Bronchial epithelial cell (primary cell): ENCODE results near the gene CC2D1A. TPM values are rescaled to one million over a fixed set of nuclear protein-coding genes. Genes with fewer than 3 reads are reported as not detected.

Experiments used
- DNase-seq: peaks from one replicate; pipeline ENCODE4 v3.0.0-alpha.2; 2010; ENCODE audit warnings: low read depth
- FAIRE-seq: peaks from 2 replicates; lab custom pipeline; 2011; peaks lifted over from hg19 to GRCh38; lab: Jason Lieb, UNC
- H3K27me3 ChIP-seq: 2 replicates; pipeline ENCODE4 v1.5.1; 2011; ENCODE audit warnings: low read length; ENCODE audit not compliant: control insufficient read depth, insufficient read depth
- H3K36me3 ChIP-seq: 2 replicates; pipeline ENCODE4 v1.5.1; 2011; ENCODE audit warnings: low read length; ENCODE audit not compliant: control insufficient read depth, insufficient read depth
- H3K4me3 ChIP-seq: 2 replicates; pipeline ENCODE4 v1.5.1; 2011; ENCODE audit warnings: mild to moderate bottlenecking, low read depth, low read length, control low read depth
- total RNA-seq: library from RNA; depleted of rRNA; stranded (reverse); fragments of >200 nt; gene quantifications from 2 replicates; pipeline ENCODE4 v1.2.1, GENCODE V29; 2014
- TF ChIP-seq, protein P1 (sequence below): IDR thresholded peaks from 2 replicates; pipeline ENCODE4 v1.5.1; 2011; ENCODE audit warnings: mild to moderate bottlenecking, moderate library complexity, low read length, control low read depth, inconsistent platforms; ENCODE audit not compliant: insufficient read depth, severe bottlenecking

CC2D1A gene
- total RNA-seq, 1 donor from 2014 or later = 6.8 TPM

DNA sequence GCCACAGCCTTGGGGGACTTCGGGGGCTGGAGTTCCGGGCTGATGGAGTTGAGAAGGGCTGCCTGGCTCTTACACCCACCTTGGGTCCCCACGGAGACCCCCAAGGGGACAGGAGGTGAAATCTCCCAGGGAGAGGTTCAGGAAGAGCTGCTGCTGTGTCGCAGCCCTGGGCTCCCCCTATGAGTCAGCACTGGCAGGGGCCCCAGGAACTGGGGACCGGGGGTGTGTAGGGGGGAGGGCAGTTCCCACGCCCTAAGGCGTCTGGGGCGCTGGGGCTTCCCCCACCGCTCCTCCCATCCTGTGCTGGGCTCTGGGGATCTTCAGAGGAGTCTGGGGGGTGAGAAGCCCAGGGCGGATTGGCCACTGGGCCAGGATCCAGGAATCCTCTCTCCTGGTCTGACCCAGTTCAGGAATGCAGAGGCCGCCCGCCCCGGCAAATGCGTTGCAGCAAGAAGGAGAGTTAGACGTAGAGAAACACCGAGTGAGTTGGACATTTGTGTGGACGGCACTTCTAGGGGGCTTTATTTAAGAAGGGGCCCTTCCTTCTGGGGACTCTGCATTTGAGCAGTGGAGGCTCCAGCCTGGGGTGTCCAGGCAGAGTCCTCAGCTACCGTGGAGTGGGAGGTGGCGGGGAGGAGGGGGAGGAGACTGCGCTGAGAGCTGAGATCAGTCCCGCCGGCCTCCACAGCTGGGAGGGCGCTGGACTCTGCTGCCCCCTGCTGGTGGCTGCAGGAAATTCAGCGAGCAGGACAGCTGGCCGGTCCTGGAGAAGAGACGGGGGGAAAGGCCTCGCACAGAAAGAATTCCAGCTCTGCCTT, 44.1 kb upstream of the CC2D1A start:
- TF ChIP-seq, protein P1, sequence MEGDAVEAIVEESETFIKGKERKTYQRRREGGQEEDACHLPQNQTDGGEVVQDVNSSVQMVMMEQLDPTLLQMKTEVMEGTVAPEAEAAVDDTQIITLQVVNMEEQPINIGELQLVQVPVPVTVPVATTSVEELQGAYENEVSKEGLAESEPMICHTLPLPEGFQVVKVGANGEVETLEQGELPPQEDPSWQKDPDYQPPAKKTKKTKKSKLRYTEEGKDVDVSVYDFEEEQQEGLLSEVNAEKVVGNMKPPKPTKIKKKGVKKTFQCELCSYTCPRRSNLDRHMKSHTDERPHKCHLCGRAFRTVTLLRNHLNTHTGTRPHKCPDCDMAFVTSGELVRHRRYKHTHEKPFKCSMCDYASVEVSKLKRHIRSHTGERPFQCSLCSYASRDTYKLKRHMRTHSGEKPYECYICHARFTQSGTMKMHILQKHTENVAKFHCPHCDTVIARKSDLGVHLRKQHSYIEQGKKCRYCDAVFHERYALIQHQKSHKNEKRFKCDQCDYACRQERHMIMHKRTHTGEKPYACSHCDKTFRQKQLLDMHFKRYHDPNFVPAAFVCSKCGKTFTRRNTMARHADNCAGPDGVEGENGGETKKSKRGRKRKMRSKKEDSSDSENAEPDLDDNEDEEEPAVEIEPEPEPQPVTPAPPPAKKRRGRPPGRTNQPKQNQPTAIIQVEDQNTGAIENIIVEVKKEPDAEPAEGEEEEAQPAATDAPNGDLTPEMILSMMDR = peak; percentile 93
- peak; percentile 78 for DNase-seq
- peaks cover 7% of the 10 kb centered on the region for H3K27me3 ChIP-seq
- no peaks in the 10 kb centered on the region for H3K36me3 ChIP-seq
- FAIRE-seq = no peak
- peak overlapping the region; percentile 45 for H3K4me3 ChIP-seq

DNA sequence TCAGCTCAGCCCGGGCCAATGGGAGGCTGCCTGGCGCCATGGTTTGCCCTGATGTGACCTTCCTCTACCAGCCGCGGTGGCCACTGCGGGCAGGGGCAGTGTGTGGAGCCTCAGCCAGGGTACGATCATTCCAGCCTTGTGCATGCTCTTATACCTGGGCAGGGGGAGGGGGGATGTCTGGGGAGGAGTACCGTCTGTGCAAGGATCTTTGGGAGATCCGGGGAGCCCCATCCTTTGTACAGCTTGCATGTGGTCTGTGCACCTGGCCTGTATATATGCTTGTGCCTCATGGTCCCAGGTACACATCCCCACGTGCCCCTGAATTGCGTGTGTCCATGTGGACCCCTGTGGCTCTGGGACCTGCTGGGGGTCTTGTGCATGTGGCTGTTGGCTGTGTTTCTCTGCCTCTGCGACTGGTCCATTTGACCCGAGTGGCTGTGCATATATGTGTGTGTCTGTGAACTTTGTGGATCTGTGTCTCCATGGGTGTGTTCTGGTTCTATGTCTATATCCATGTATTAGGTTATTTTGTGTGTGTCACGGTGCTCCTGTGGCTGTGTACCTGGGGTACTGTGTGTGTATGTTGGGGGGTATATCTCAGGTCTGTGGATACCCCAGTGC, 41.8 kb upstream of the CC2D1A start:
- no peak for DNase-seq
- TF ChIP-seq, protein P1 = no peak
- Histone ChIP-seq H3K4me3 (no peak overlapping the region), H3K27me3 (peaks cover 7% of the 10 kb centered on the region), H3K36me3 (no peaks in the 10 kb centered on the region)
- FAIRE-seq = no peak

GRCh38 chr19:13864667-13865570, 41.1 kb upstream of the CC2D1A start:
- DNase-seq = no peak
- H3K4me3 ChIP-seq = peak overlapping the region; percentile 37
- TF ChIP-seq, protein P1 = no peak
- peaks cover 7% of the 10 kb centered on the region for H3K27me3 ChIP-seq
- H3K36me3 ChIP-seq = no peaks in the 10 kb centered on the region
- no peak for FAIRE-seq

DNA sequence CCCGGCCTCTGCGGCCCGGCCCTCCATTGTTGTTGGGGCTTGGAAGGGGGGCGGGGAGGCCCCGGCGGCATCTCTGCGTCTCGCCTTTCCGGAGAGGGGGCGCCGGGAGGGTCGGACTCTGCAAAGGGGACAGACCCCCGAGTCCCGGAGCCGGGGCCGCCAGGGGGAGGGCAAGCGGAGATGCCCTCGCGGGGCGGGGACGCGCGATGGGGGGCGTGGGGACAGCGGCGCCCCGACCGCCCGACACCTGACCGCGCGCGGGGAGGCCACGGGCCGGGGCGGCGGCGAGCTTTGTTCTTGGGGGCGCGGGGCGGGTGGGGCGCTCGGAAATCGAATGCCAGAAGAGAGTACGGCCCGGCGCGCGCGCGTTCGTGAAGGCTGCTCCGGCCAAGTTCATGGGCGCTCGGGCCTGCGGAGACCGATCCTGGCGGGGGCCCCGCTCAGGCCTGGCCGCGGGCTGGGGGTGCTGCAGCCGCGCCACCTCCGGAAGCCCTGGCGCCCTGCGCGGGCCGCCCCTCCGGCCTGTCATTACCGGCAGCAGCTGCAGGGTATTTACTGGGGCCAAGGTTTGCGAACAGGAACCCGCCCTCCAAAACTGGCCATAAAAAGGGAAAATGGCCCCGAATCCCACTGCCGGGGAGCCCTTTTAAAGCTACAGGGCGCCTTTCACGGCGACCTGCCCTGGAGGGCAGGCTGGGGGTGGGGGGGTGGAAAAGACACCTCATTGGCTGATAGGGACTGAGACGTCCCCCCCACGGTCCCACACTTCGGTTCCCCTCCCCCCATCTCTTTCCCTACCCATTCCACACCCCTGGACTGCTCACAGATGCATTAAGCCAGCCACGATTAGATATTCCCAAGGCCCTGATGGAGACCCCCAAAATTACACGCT, 40.2 kb upstream of the CC2D1A start:
- FAIRE-seq (no peak), DNase-seq (no peak)
- Histone ChIP-seq H3K36me3 (no peaks in the 10 kb centered on the region), H3K4me3 (peak overlapping the region; percentile 37), H3K27me3 (peaks cover 7% of the 10 kb centered on the region)
- TF ChIP-seq, protein P1 = no peak

DNA sequence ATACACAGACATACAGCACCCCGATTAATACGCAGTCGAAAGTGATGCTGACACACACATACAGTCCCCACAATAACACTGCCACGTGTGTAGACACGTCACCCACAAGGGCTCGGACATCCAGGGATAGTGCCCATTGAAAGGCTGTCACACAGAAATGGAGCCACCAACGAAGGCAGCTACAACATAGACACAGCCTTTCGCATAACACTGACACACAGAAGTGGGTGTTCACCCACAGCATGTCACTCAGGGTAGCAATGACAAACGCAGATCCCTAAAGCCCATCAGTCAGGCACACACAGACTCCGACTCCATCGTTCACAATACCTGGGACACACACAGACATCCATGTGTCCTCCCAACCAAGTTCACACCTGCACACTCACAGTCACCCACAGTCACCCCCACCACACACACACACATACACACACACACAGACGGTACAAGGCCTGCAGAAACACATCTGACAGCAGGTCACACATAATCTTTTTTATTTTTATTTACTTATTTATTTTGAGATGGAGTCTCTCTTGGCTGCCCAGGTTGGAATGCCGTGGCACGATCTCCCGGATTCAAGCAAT, 39.4 kb upstream of the CC2D1A start:
- TF ChIP-seq, protein P1 = no peak
- no peak for DNase-seq
- peak; percentile 70 for FAIRE-seq
- Histone ChIP-seq H3K27me3 (peaks cover 7% of the 10 kb centered on the region), H3K4me3 (no peak overlapping the region), H3K36me3 (no peaks in the 10 kb centered on the region)
